NCI-H1048 (cell line): ENCODE data around the gene NFKB1.
"Not testable (repeated sequence)": the region's sequence is repeated elsewhere in the genome, so short reads cannot be mapped to it uniquely, and the experiment has no call there.

Source experiments
- DNase-seq: peaks from one replicate; lab custom pipeline; 2025; lab: John Stamatoyannopoulos, UW

NFKB1 gene

GRCh38 chr4:102567427-102567826 lies 66.3 kb downstream of the NFKB1 start:
- DNase-seq, result no peak

DNA sequence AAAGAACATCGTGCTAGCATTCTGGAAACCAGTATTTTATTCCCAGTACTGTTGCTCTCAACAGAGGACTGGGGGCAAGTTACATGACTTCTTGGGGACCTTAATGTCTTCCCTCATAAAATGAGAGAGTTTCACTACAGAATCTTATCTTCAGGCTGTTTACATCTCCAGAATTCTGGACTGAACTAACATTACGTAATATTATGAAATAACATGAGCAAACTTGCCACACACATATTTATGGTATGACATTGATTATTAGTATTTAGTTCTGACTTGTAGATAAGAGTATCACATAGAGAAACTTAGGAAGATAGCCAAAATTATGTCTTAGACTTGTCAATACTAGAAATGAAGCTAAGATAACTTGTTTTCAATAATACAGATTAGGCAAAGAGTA lies 68.0 kb downstream of the NFKB1 start:
- no peak for DNase-seq

- not testable (repeated sequence) for DNase-seq
These were observed 69.1 kb downstream of the NFKB1 start for GRCh38 chr4:102570211-102570610.

GRCh38 chr4:102572452-102572851 lies 71.3 kb downstream of the NFKB1 start:
- no peak for DNase-seq

DNA sequence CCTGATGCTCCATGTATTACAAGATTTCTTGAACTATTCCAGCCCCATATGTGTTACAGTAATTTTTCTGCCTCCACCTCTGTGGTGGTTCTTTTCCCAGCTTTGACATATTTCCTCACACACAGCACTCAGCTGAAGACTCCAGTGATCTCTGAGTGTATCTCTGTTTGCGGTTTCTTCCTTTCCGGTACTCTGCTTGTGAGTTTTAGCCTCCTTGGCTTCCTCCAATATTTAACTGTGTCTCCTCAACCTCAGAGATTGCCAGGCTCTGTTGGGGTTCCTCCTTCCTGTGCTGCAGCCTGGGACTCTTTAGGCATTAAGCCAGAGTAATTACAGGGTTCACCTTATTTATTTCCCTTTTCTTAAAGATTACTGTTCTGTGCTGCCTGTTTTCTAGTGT lies 73.2 kb downstream of the NFKB1 start:
- DNase-seq, result no peak

GRCh38 chr4:102575369-102576129 lies 74.4 kb downstream of the NFKB1 start:
- DNase-seq, result no peak

- no peak for DNase-seq
These were observed 77.1 kb downstream of the NFKB1 start for GRCh38 chr4:102578270-102578669.

DNA sequence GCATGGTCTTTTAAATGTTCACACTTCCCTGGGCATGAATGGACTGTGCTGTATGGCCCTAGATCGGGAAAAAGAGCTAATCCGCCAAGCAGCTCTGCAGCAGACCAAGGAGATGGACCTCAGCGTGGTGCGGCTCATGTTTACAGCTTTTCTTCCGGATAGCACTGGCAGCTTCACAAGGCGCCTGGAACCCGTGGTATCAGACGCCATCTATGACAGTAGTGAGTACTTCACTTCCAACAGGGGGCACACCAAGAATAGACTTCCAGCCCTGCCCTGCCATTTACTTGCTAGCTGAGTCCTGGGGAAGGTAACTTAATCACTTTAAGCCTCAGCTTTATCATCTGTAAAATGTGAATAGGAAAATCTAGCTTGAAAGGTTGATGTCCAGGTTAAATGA lies 77.7 kb downstream of the NFKB1 start:
- DNase-seq, result no peak

DNA sequence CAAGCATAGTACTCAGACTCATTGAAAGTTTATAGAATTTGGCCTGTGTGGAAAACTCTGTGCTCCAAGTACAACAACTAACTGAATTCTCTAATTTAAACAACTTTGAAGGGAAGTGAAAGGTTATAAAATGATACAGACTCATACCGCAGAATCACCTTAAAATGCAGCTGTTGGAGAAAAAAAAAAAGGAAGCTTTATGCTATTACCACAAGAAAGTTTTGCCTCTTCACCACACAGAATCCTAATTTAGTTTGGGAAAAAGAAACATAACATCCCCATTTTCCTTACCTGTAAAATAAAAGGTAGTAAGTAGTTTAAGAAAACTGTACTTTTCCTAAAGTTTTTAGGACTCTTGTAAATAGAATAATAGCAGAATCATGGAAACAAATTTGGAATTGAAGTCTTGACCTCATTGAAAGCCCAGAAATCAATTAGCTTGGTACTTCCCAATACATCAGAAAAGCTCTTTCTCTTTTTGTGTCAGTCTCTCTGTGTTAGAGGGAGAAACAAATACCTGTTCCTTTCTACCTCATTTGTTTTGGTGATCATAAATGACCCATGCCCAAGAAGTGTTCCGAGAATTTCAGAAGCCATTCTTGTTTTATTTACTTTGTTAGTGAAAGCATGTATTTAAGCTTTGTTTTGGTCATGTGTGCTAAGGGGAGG lies 78.8 kb downstream of the NFKB1 start:
- no peak for DNase-seq

DNA sequence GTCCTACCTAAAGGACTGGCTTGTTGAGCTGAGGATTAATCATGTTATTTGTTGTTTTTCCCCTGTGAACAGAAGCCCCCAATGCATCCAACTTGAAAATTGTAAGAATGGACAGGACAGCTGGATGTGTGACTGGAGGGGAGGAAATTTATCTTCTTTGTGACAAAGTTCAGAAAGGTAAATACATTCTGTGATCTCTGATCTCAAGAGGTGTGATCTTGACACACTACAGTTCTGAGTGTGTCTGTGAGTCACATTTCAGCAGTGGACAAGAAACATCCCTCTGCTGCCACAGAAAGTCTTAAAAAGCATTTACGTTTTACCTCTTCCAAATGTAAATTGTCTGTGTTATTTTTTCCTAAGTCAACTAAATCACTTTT lies 79.3 kb downstream of the NFKB1 start:
- no peak for DNase-seq

DNA sequence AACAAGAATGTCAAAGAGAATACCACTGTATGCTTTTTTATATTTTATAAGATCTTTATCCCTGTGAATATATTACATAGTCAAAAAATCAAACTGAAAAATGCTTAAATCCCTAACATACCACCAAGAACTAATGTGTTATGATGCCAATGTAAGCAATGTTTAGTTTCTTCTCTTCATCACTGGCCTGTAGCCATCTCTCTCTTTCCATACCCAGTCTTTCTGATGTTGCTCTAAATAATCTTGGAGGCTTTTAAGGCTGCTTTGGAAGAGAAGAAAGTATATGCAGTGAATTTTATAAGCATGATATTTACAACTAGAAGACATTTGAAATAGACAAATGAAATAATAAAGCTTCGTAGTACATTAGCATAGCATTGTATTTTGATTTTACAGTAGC lies 82.9 kb downstream of the NFKB1 start:
- DNase-seq, result no peak

- DNase-seq, result no peak
These were observed 84.2 kb downstream of the NFKB1 start for GRCh38 chr4:102585329-102585728.

- no peak for DNase-seq
These were observed 85.0 kb downstream of the NFKB1 start for GRCh38 chr4:102586002-102586643.

- DNase-seq, result no peak
These were observed 85.5 kb downstream of the NFKB1 start for GRCh38 chr4:102586644-102587021.

- no peak for DNase-seq
These were observed 88.6 kb downstream of the NFKB1 start for GRCh38 chr4:102589743-102590142.

- no peak for DNase-seq
These were observed 91.1 kb downstream of the NFKB1 start for GRCh38 chr4:102592256-102592655.

- DNase-seq, result no peak
These were observed 92.0 kb downstream of the NFKB1 start for GRCh38 chr4:102593147-102593546.

DNA sequence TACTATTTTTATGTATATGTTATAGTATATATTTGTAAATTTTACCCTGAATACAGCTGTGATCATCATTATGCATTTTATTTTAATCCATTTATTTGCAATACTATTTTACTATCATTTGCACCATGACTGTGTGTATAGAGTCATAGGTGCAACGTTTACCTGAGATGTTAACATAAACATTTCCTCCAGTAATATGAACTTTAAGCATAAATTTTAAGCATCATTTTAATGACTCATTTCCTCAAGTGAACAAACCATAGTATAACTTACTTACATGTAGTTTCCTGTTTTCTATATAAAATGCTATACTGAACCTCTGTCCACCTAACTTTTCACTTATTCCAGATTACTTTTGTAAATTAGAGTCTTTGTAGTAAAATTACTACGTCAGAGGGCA lies 92.8 kb downstream of the NFKB1 start:
- DNase-seq, result no peak

- no peak for DNase-seq
These were observed 95.4 kb downstream of the NFKB1 start for GRCh38 chr4:102596532-102596931.

GRCh38 chr4:102598086-102598761 lies 97.1 kb downstream of the NFKB1 start:
- no peak for DNase-seq

DNA sequence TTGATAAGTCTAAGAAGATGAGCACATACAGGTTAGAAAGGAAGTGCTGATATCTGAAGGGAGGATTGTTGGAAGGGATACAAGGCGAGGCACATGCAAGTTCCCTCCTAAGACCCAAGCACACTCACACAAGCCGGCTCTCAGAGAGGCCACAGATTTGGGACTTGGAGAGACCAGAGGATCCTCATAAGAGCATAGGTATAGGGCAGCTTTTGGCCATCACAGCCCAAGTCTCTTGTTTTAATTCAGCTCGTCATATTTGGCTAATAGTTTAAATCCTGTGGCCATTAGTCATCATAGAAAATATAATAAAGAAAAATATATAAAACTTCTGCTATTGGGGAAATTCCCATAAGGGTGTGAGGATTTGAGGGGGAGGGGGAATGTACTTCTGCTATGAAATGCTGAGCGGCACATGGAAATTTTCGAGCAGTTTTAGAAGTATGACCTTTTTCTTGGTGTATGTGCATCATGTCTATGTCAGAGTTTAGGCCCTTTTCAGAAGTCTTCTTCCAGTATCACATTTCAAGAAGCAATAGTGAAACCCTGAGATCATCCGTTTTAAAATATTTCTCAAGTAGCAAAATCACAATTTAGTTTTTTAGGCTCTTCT lies 97.7 kb downstream of the NFKB1 start:
- no peak for DNase-seq

DNA sequence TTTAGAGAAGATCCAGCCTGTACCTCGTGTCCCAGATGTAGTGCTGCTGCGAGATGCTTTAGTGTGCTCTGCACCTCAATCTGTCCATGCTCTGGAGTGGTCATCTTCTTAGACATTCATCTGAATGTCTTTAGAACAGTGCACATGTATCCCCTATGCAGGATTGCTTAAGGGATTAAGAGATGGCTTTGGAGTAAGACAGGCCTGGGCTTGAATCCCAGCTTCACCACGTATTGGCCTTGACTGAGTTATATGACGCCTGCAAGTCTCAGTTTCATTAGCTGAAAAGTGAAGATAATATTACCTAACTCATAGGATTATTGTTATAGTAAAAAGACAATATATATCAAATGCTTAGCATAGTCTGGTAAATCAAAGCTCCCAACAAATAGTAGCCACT lies 98.3 kb downstream of the NFKB1 start:
- no peak for DNase-seq
